Measurements from ENCODE around the gene EYS.

DNA sequence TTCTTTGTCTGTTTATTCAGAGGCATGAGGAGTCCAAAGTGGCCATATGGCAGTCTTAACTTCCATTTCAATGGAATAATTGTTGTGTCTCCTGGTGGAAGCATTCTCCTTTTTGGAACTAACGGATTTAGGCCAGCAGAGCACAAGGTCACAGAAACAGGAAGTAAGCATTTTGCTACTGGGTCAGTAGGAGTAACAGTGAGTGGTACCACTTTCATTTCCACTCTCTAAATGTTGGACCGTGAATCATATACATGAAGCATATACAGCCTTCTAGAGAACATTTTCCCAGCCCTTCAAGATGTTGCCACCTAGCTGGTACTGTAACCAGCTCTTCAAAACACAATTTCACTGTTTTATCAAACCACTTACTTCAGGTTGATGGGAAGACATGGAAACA lies 182.8 kb downstream of the EYS start:
- TF ChIP-seq EZH2 (IDR thresholded peaks at IDR 0.05): no peak
- no peak for TF ChIP-seq POLR2AphosphoS5 (IDR thresholded peaks at IDR 0.05; ENCODE audit: borderline replicate concordance, low read depth, low read length)

All from SK-N-MC (cell line).